GM18499 (cell line): ENCODE results near the gene CCDC138.

Source experiments
- ATAC-seq: cut with Tn5 transposase; IDR thresholded peaks from one replicate; pipeline ENCODE4 v1.9.1; 2021; ENCODE audit warnings: moderate number of reproducible peaks; ENCODE audit not compliant: insufficient read depth, unreplicated experiment

CCDC138 gene

DNA sequence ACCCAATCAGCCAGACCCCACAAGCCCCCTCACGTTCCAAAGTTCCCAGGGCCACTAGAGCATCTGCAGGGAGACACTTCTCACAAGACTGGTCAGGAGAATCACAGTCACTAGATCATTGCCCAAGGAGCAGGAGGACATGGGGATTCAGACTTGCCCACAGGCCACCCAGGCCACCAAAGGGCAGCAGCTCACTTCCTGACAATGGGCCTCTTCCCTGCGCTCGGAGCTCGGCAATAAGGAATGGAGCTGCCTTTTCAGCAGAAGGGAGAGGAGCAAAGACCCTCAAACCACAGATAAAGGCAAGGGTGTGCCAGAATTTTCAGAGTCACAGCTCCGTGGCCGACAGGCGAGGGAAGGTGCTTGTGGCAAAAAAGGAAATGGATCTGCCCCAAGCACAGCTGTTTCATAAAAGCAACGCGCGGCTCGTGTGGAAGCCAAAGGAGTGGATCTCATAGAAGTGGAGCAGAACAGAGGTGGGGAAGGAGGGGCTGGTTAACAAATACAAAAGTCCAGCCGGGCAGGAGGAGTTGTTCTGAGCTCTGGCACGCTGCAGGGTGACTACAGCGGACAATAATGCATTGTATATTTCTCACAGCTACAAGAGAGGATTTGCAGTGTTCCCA lies 130.3 kb downstream of the CCDC138 start:
- no peak for ATAC-seq

DNA sequence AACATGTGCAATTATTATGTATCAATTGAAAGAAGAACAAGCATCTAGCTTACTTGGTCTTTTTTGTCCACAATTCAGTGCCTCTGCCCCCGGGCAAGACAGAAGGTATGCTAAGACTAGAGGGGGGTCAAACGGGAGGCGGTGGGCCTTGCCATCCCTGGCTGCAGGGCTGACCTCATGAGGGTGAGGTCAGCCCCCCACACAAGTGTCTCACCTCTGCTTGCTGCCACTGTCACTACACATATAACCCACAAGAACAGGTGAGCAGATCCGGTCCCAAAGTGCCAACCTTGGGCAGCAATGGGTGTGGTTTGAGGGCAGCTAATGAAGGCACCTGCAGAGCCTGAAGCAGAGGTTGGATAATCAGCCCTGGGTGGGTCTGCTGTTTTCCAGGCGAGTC lies 131.0 kb downstream of the CCDC138 start:
- ATAC-seq = no peak

DNA sequence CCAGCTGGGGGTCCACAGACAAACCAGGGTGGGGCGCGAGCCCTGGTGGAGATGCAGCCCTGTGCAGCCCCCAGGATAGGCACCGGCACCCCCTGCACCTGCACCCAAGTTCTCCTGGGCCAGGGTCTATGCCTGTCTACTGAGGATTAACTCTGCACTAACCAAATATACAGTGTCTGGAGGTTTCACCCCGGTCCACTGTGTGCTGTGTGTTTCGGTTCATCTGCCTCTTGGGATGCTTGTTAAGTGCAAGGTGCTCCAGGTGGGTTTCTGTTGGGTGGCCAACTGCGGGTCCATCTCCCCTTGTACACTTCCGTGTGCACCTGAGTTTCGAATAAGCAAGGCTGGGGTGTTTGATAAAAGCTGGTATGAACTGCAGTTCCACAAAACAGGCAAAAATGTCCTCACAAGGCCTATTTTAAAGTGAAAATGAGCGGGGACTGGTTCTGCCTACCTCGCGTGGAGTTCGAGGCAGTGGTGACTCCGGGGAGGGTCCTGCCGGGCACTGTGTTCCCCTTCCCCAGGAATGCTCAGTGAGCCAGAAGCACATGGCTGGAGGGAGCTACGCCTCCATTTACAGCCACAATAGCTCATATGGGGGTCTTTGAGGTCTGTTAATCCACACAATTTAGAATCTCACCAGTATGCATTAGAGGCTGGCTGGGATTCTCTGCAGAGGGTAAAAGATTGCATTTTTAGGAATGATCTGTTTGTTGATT lies 131.7 kb downstream of the CCDC138 start:
- no peak for ATAC-seq

DNA sequence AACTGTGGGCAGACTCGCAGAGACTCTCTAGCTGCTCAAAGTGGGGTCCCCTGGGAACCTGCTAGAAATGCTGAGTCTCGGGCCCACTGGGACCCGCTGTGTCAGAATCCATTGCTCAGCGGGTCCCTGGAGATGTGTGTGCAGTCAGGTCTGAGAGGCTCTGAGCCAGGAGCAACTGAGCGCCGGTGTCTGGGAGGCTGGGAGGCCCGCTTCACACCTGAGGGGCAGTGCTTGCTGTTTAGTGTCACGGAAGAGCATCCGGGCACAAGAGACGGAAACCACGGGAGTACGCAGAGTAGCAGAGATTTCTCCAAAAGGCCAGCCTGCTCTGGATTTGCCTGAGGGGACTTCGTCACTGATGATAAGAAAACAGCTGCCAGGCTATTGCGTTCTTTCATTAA lies 132.4 kb downstream of the CCDC138 start:
- no peak for ATAC-seq

DNA sequence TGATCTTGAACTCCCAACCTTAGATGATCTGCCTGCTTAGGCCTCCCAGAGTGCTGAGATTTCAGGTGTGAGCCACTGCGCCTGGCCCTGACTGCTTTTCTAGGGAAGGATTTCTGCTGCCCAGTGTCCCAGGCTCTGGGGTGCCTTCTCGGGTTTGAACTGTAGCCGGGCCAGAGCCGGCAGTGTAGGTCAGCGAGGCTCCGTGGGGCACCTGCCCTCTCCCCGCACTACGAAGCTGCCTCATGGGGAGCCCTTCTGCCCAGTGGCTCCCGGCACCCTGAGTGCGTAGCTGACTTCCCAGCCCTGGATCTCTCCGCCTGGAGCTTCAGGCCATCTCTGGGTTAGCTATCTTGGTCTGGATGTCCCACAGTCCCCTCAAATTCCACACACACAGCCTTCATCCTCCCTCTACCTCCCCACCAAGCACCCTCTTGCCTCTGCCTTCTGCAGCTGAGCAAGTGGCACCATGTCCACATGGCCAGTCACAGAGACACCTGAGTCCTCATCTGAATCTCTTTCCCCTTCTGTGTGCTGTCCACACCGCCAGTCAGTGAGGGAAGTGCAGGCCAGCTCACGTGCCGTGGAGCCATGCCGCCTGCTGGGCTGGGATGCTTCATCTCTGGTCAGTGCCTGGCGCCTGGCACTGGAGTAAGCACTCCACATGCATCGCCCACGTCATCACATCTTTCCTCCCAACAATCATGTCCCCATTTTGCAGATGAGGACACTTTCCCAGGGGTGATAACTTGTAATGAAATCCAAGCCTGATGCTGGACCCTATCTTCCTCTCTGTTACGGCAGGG lies 133.2 kb downstream of the CCDC138 start:
- ATAC-seq = no peak

DNA sequence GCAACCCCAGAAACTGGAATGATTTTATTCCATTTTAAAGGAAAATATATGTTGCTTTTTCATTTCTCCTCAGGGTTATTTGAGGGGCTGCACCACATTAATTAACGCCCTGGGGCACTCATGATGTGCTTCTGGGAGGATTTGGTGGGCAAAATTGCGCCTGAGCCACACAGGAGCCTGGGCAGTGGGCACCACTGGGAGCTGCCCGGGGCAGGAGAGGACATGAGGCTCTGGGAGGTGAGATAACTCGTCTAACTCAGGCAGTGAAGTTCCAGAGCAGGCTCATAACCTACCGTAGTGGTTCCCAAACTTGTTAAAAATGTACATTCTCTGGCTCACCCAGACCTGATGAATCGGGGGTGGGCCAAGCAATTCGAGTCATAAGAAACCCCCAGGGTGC lies 134.1 kb downstream of the CCDC138 start:
- no peak for ATAC-seq

DNA sequence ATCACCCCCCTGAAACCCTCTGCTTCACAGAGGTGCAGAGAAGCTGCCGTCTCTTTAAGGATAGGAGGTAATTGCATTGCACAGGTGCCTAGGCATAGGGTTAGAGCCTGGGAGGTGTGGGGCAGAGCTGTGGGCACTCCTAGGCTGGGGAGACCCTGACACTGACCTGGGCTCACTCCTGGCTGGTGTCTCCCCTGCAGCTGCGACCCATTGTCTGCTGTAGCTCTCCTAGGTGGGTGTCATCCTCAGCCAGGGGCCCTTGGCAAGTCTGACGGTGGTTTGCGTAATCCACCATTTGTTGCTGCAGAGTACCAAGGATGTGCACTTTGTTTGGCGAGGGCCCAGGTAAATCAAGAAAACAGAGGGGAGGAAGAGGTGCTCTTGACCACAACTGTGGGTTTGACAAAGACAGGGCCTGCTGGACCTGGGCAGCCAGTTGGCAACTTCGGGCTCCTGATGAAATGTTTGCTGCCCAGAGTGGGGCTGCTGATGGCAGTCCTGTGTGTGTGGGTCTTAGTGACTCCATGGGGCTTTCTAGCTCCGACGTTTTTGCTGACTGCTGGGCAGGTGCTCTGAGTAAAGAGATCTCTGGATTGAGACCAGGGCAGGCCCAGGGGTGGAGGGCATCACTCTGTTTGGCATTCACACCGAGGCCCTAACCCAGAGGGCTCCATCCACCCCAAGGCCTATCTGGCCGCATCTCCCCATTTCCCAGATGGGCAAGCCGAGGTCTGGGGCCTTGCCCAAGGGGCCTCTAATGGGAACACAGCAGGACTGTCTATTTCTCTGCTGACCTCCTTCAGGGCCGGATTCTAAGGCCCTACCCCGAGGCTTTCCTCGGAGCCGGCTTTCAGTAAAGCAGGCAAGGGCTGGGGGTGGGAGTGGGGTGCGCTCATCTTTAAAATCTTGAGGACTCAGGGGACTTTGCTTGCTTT lies 134.8 kb downstream of the CCDC138 start:
- ATAC-seq = no peak

DNA sequence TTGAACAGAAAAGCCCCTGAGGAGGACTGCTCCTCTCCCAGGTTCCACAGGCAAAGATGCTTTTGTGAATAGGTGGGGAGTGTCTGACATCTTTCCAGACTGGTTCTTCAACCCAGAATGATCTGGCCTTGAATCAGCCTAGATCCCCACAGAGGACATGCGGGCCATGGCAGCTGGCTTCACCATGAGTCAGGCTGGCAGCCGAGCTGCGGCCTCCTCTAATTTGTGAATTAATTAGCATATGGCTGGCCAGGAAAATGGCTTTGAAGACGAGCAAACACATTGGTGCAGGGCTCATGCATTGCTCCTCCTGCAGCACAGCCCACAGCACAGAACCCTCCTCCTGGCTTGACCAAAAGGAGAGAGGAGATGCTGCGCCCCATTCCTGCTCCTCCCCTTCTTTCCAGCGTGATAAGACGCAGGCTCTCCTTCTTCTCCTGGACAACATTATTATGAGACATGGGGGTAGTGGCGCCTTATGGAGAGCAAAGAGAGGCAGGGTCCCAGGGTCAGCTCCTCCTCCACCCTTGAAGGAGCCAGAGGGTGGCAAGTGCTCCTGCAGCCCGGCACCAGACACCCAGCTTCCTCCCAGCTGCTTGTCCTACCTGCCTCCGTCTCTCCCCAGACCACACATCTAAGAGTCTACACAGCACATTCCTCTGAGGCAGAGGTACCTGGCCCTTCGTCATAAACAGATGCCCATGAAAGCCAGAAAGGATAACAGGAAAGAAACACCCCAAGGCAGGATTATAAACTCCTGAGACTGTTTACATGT lies 135.8 kb downstream of the CCDC138 start:
- no peak for ATAC-seq

DNA sequence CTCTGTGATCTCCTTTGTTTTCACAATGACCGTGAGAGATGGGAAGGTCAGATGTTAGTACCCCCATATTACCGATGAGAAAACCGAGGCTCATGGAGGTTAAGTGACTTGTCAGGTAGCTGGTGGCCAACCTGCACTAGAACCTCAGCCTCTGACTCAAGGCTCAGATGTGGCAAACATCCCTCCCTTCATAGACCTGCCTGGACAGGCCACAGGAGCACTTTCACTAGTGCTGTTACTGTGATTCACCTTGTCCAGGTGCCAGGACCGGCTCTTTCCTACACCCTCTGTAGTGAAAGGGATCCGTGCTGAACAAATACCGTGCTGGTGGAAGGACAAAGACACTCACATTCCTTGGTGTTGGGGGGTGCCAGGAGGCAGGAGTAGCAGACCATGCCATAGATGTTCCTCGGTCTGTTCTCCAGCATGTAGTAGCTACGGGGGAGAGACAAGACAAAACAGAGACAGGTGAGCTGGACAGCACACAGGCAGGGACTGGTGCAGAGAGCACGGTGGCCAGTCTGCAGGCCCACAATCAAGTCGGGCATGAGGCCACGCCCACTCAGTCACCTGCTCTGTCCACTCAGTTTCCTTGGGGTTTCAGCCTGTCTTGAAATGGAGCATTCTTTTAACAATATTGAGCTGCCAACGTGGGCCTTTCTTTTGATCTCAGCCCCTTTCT lies 136.6 kb downstream of the CCDC138 start:
- ATAC-seq = no peak

DNA sequence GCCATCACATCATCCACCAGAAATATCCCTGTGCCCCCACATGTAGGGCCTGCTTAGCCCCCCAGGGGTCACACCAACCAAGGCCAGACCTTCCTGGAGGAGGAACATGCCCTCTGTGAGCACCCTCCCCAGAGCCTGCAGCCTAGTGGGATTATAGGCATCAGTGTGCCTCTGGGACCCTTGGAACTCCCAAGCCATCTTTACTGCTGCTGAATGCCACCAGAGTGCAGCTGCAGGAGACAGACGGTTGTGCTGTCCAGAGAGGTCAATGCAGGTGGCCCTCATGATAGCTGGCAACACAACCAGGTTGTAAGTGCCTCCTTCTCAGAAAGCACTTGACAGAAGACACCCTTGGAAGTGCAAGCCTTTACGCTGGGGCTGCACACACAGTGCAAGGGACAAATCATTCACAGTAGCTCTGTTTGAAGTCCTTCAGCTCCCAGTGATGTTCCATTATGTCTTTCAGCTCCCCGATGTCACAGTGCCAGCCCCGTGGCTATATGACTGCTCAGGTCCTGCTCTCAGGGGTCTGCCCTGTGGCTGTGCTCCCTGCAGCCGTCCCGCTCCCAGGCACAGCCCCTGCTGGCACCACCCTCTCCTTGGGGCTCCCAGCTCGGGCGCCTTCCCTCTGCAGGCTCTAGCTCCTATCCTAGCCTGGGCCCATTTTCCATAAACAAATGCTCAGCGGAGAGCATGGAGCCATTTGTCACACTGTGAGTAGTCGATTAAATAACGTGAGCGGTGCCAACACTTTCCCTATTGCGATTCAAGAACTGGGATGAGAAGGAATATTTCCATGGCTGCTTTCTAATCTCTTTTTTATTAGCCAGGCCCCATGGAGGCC lies 137.4 kb downstream of the CCDC138 start:
- ATAC-seq = no peak

DNA sequence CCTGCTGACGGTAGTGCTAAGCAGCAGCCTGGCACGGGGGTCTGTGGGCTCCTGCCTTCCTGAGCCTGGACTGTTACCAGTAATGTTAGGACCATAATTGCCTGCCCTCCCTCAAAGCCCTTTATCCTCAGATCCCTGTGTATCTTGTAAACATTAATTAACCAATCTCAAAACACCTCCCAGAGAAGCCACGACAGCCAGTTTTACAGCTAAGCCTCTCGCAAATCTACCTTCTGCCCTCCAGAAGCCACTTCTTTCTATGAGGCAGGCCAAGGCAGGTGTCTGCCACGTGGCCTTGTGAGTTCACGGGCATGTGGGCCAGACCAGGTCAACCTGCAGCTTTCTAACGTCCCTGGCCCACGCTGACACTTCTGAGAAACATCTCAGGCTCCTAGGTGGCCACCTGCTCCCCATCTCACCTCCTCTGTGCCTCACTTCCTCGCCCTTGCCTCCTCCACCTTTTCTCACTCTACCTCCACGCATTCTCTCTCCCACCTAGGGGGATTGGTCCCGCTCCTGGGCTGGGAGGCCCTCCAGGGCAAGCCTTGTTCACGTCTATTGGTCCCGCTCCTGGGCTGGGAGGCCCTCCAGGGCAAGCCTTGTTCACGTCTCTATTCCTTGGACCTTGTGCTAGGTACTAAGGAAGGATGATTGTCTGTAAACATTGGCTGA lies 138.1 kb downstream of the CCDC138 start:
- no peak for ATAC-seq

DNA sequence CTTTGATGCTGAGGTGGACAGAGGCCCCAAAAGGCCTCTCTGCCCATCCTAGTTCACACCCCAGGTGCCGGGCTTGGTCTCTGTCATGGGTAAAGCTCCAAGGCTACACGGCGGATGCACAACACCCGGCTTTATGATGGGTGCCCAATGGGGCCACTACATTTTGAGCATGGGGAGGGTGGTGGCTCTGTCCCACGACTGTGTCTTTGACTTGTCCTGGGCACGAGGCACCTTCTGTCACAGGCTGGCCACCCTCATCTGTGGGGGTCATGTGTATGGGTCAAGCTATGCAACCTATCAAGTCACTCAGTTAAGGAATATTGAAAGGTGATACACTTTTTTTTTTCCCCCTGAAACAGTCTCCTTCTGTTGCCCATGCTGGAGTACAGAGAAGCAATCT lies 138.7 kb downstream of the CCDC138 start:
- ATAC-seq = no peak

DNA sequence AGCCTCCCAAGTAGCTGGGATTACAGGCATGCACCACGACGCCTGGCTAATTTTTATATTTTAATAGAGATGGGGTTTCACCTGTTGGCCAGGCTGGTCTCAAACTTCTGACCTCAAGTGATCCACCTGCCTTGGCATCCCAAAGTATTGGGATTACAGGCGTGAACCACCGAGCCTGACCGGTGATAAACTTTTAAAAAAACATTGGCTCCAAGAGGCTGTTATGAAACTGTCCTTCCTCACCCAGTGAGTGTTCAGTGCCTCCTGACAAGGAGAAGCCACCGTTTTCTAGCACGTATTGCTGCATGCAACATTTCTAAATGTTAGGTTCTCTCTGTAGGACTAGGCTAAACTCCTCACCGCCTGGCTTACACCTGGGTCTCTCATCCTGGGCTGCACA lies 139.2 kb downstream of the CCDC138 start:
- no peak for ATAC-seq
